Tibial nerve (tissue), 3 donors: ENCODE data around the gene SYTL1.

Experiments
- POLR2A ChIP-seq, 2 donors: fragments of 450-650 bp; IDR thresholded peaks; one replicate each; pipeline ENCODE4 v1.6.1; 2017; ENCODE audit warnings: antibody characterized with exemption in 2 of 2, mild to moderate bottlenecking in 2 of 2, moderate library complexity in 2 of 2
- TF ChIP-seq, protein P1 (sequence below), 5 experiments: fragments of 200-600 bp in 3 of 5; fragments of 450-650 bp in 2 of 5; sonication (generic) in 3 of 5; IDR thresholded peaks; one replicate each; pipeline ENCODE4 v1.5.1; 2016 to 2019; ENCODE audit warnings: antibody characterized with exemption in 5 of 5, mild to moderate bottlenecking in 3 of 5, moderate library complexity in 2 of 5

DNA sequence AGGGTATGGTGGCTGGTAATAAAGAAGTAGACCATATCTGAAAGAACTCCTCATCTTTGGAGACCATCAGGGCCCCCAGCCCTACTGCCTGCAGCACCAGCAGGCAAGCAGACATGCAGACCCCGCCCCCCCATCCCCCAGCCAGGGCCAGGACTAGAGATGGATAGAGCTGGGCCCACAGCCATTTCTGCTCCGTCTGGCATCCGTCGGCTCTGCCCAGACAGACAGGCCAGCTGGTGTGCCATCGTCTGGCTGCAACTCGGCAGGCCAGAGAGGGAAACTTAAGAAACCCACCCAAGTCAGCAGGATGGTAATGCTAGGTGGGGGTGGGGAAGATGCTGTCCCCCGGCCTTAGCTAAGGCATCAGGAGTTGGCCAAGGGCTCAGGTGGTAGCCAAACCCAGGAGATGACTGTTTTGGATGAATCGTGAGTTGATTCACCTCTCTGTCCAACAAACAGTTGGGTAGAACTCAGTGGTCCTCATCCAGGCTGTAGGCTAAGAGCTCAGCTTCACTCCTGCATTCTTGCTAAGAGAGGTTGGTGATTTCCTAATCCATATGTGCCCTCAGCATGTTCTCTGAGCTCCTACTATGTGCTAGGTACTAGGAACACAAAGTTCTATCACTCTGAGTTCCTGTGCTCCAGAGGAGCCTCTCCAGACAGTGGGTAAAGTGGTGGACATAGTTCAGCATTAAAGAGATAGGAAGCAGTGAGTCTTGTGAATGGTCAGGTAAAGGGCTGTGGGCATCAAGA, 43.0 kb upstream of the SYTL1 start:
- TF ChIP-seq, protein P1, sequence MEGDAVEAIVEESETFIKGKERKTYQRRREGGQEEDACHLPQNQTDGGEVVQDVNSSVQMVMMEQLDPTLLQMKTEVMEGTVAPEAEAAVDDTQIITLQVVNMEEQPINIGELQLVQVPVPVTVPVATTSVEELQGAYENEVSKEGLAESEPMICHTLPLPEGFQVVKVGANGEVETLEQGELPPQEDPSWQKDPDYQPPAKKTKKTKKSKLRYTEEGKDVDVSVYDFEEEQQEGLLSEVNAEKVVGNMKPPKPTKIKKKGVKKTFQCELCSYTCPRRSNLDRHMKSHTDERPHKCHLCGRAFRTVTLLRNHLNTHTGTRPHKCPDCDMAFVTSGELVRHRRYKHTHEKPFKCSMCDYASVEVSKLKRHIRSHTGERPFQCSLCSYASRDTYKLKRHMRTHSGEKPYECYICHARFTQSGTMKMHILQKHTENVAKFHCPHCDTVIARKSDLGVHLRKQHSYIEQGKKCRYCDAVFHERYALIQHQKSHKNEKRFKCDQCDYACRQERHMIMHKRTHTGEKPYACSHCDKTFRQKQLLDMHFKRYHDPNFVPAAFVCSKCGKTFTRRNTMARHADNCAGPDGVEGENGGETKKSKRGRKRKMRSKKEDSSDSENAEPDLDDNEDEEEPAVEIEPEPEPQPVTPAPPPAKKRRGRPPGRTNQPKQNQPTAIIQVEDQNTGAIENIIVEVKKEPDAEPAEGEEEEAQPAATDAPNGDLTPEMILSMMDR (IDR thresholded peaks at IDR 0.05), result no peak
- TF ChIP-seq POLR2A (IDR thresholded peaks at IDR 0.05), result no peak
